GM23338 (cell line): ENCODE data around the gene ZBTB40. TPM values are rescaled to one million over a fixed set of nuclear protein-coding genes. Genes with fewer than 3 reads are reported as not detected.

Experiments used
- CTCF ChIP-seq, 2 experiments: fragments of 200-600 bp in 1 of 2; sonication (generic) in 1 of 2; conservative IDR thresholded peaks; 2 replicates each; pipeline versions ENCODE4 v1.5.1 to v1.6.1; 2016 to 2017; ENCODE audit warnings: antibody characterized with exemption in 2 of 2, low read depth in 2 of 2, mild to moderate bottlenecking in 2 of 2, moderate library complexity in 1 of 2
- EZH2 ChIP-seq: fragments of 200-600 bp; sonication (generic); IDR thresholded peaks from one replicate; pipeline ENCODE4 v1.8.0; 2017; ENCODE audit warnings: antibody characterized with exemption, mild to moderate bottlenecking, low read depth; ENCODE audit not compliant: unreplicated experiment
- EZH2phosphoT487 ChIP-seq: fragments of 200-600 bp; sonication (generic); IDR thresholded peaks from one replicate; pipeline ENCODE4 v1.8.1; 2018; ENCODE audit warnings: antibody characterized with exemption; ENCODE audit not compliant: unreplicated experiment
- NANOG ChIP-seq: IDR thresholded peaks from 2 replicates; pipeline ENCODE4 v1.6.1; 2016; ENCODE audit warnings: antibody characterized with exemption, borderline replicate concordance
- POLR2AphosphoS5 ChIP-seq: IDR thresholded peaks from 2 replicates; pipeline ENCODE4 v1.6.1; 2016; ENCODE audit warnings: antibody characterized with exemption, low read depth
- REST ChIP-seq: IDR thresholded peaks from one replicate; pipeline ENCODE4 v1.6.1; 2018; ENCODE audit warnings: antibody characterized with exemption; ENCODE audit not compliant: unreplicated experiment
- ZNF331 ChIP-seq: fragments of 250-450 bp; sonication (Bioruptor Pico); IDR thresholded peaks from 2 replicates; pipeline ENCODE4 v1.5.0; 2020; ENCODE audit warnings: low read depth, mild to moderate bottlenecking, moderate library complexity
- ZNF462 ChIP-seq: fragments of 250-450 bp; sonication (Bioruptor Pico); IDR thresholded peaks from 2 replicates; pipeline ENCODE4 v1.5.0; 2020; ENCODE audit warnings: mild to moderate bottlenecking, moderate library complexity
- polyA plus RNA-seq: library from polyadenylated mRNA; unstranded; fragments of >200 nt; fragmentation: Nextera tagmentation; extraction: Ambion mirVana; gene quantifications from 2 replicates; pipeline ENCODE4 v1.2.1, GENCODE V29; 2016
- total RNA-seq: library from RNA; depleted of rRNA; stranded (reverse); fragments of >200 nt; shearing (Covaris generic); gene quantifications from 2 replicates; pipeline ENCODE4 v1.2.3, GENCODE V29; 2014

The ZBTB40 gene
- total and polyA plus RNA-seq, 2 experiments from 2014 or later: 3.1 to 22.7 TPM

- TF ChIP-seq ZNF462 (CRISPR knock-in tag) (no peak), EZH2 (no peak), ZNF331 (CRISPR knock-in tag) (no peak), REST (no peak), CTCF (conservative IDR thresholded peaks at IDR 0.05; ENCODE audit: low read depth in 2 of 2) (no peak), EZH2phosphoT487 (no peak), NANOG (no peak), POLR2AphosphoS5 (no peak)
These were observed 44.7 kb upstream of the ZBTB40 start (continued) for GRCh38 chr1:22406722-22407495.
